K562 (cell line): ENCODE data around the gene TXLNA.
A peak's percentile ranks its signal among the peaks of the same experiment; 100 is the strongest.

Experiments used
- CBX3 ChIP-seq, 2 experiments: IDR thresholded peaks; 1 replicate in 1 of 2; 2 replicates in 1 of 2; pipeline ENCODE4 v1.6.1; 2012; ENCODE audit warnings: inconsistent platforms in 2 of 2, low read length in 2 of 2, borderline replicate concordance in 1 of 2, control low read depth in 1 of 2
- CXXC5 ChIP-seq: fragments of 250-450 bp; sonication (Bioruptor Pico); IDR thresholded peaks from 2 replicates; pipeline ENCODE4 v1.8.0; 2022; ENCODE audit warnings: inconsistent platforms, mild to moderate bottlenecking, moderate library complexity
- ETV6 ChIP-seq, 3 experiments: fragments of 150-350 bp in 1 of 3; sonication (generic) in 1 of 3; formaldehyde crosslinking in 1 of 3; IDR thresholded peaks; 2 replicates each; pipeline versions ENCODE4 v1.6.1 to v1.8.0; 2014 to 2022; ENCODE audit warnings: borderline replicate concordance in 2 of 3, low read depth in 2 of 3, antibody characterized with exemption in 1 of 3, low read length in 1 of 3, mild to moderate bottlenecking in 1 of 3, missing genetic modification reagents in 1 of 3
- PHF8 ChIP-seq: fragments of 200-600 bp; sonication (generic); IDR thresholded peaks from 2 replicates; pipeline ENCODE4 v1.6.1; 2012; ENCODE audit warnings: mixed run types, mild to moderate bottlenecking, inconsistent platforms, low read length, moderate library complexity, borderline replicate concordance
- POLR2A ChIP-seq: fragments of 450-650 bp; conservative IDR thresholded peaks from 2 replicates; pipeline ENCODE4 v1.6.1; 2016
- PTRF ChIP-seq: fragments of 450-650 bp; IDR thresholded peaks from 2 replicates; pipeline ENCODE4 v1.6.1; 2016; ENCODE audit warnings: mild to moderate bottlenecking, missing genetic modification characterization, missing compliant biosample characterization
- RFX5 ChIP-seq: IDR thresholded peaks from 2 replicates; pipeline ENCODE4 v1.6.1; 2011; ENCODE audit warnings: low read depth, mild to moderate bottlenecking, improper control_type of control experiment, low read length
- TAF1 ChIP-seq: IDR thresholded peaks from 2 replicates; pipeline ENCODE4 v1.6.1; 2011; ENCODE audit warnings: mild to moderate bottlenecking, low read length, moderate library complexity; ENCODE audit not compliant: insufficient read depth, control insufficient read depth, severe bottlenecking; ENCODE audit errors: extremely low read depth
- TF ChIP-seq, protein P1 (sequence below), 3 experiments: IDR thresholded peaks in 2 of 3; conservative IDR thresholded peaks in 1 of 3; 2 replicates each; pipeline ENCODE4 v1.5.1; 2011 to 2012; ENCODE audit warnings: low read length in 3 of 3, mild to moderate bottlenecking in 3 of 3, control low read depth in 2 of 3, improper control_type of control experiment in 1 of 3, inconsistent platforms in 1 of 3, low read depth in 1 of 3, mixed read lengths in 1 of 3, moderate library complexity in 1 of 3; ENCODE audit not compliant: insufficient read depth in 2 of 3
- TF ChIP-seq, protein P2 (sequence below): sonication (generic); formaldehyde crosslinking; IDR thresholded peaks from 2 replicates; pipeline ENCODE4 v1.8.1; 2023; ENCODE audit warnings: mild to moderate bottlenecking, missing genetic modification reagents
- TF ChIP-seq, protein P3 (sequence below), 2 experiments: fragments of 450-650 bp; conservative IDR thresholded peaks; 2 replicates each; pipeline ENCODE4 v1.6.1; 2017; ENCODE audit warnings: mild to moderate bottlenecking in 2 of 2, moderate library complexity in 2 of 2

DNA sequence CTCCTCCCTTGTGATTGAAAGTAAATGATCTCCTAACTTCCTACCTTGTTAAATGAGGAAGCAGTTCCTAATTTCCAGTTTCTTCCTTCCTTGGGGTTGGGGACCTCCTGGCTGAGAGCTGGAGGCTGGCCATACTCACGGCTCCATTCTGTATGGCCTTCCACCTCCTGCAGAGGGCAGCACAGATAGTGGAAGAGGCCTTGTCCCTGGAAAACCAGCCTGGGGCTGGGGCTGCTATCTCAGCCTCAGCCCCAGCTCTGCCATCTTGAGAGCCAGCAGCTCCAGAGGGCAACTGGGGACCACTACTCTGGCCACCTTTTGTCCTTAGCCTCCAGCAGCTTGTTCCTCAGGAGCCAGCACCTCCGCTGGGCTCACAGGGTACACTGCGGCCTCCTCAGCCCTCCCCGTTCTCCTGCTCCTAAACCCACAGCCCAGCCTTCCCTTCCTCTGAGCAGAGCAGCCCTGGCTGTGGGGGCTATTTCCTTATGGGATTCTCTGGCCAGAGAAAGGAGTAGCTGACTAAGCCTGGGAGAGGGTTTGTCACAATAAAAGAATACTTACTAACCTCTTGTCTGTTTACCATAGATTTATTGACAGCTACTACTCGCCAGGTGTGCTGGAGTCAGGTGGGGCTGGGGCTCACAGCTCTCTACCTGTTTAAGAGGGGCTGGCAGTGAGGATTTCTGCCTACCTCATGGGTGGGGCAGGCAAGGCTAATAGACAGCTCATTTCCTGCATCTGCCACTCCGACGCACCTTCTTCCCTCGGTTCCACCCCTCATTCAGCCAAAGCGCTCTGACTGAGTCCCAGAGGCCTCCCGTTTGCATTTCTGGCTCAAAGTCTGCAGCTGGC, 36.4 kb downstream of the TXLNA start:
- TF ChIP-seq POLR2A (no peak), RFX5 (no peak), TAF1 (no peak), CXXC5 (CRISPR knock-in tag) (no peak), PHF8 (no peak), ETV6 (IDR thresholded peaks at IDR 0.05; ENCODE audit: borderline replicate concordance in 1 of 2, low read depth in 2 of 2, low read length in 1 of 2) (no peak), ETV6 (CRISPR knock-in tag; IDR thresholded peaks at IDR 0.05; ENCODE audit: borderline replicate concordance) (no peak), CBX3 (IDR thresholded peaks at IDR 0.05; ENCODE audit: borderline replicate concordance in 1 of 2, low read length in 2 of 2) (no peak), PTRF (tag) (no peak)
- TF ChIP-seq, protein P1, sequence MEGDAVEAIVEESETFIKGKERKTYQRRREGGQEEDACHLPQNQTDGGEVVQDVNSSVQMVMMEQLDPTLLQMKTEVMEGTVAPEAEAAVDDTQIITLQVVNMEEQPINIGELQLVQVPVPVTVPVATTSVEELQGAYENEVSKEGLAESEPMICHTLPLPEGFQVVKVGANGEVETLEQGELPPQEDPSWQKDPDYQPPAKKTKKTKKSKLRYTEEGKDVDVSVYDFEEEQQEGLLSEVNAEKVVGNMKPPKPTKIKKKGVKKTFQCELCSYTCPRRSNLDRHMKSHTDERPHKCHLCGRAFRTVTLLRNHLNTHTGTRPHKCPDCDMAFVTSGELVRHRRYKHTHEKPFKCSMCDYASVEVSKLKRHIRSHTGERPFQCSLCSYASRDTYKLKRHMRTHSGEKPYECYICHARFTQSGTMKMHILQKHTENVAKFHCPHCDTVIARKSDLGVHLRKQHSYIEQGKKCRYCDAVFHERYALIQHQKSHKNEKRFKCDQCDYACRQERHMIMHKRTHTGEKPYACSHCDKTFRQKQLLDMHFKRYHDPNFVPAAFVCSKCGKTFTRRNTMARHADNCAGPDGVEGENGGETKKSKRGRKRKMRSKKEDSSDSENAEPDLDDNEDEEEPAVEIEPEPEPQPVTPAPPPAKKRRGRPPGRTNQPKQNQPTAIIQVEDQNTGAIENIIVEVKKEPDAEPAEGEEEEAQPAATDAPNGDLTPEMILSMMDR (IDR thresholded peaks at IDR 0.05 in 2 of 3, conservative IDR thresholded peaks at IDR 0.05 in 1 of 3; ENCODE audit: insufficient read depth in 2 of 3, low read depth in 1 of 3, low read length in 3 of 3), result peak; percentile 93 to 96 (median 96)
- TF ChIP-seq, protein P2, sequence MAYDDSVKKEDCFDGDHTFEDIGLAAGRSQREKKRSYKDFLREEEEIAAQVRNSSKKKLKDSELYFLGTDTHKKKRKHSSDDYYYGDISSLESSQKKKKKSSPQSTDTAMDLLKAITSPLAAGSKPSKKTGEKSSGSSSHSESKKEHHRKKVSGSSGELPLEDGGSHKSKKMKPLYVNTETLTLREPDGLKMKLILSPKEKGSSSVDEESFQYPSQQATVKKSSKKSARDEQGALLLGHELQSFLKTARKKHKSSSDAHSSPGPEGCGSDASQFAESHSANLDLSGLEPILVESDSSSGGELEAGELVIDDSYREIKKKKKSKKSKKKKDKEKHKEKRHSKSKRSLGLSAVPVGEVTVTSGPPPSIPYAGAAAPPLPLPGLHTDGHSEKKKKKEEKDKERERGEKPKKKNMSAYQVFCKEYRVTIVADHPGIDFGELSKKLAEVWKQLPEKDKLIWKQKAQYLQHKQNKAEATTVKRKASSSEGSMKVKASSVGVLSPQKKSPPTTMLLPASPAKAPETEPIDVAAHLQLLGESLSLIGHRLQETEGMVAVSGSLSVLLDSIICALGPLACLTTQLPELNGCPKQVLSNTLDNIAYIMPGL, result no peak
- TF ChIP-seq, protein P3, sequence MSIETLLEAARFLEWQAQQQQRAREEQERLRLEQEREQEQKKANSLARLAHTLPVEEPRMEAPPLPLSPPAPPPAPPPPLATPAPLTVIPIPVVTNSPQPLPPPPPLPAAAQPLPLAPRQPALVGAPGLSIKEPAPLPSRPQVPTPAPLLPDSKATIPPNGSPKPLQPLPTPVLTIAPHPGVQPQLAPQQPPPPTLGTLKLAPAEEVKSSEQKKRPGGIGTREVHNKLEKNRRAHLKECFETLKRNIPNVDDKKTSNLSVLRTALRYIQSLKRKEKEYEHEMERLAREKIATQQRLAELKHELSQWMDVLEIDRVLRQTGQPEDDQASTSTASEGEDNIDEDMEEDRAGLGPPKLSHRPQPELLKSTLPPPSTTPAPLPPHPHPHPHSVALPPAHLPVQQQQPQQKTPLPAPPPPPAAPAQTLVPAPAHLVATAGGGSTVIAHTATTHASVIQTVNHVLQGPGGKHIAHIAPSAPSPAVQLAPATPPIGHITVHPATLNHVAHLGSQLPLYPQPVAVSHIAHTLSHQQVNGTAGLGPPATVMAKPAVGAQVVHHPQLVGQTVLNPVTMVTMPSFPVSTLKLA (conservative IDR thresholded peaks at IDR 0.05), result no peak
